K562 treated with DMSO at 1 percent for 4 hours (cell line): ENCODE results near the gene VWCE. TPM values are rescaled to one million over a fixed set of nuclear protein-coding genes. Genes with fewer than 3 reads are reported as not detected.

ENCODE experiments used
- total RNA-seq: library from RNA; unstranded; fragments of 300-600 nt; gene quantifications from 2 replicates; pipeline ENCODE4 v1.2.3, GENCODE V29; 2022; ENCODE audit not compliant: insufficient read depth

VWCE gene, protein sequence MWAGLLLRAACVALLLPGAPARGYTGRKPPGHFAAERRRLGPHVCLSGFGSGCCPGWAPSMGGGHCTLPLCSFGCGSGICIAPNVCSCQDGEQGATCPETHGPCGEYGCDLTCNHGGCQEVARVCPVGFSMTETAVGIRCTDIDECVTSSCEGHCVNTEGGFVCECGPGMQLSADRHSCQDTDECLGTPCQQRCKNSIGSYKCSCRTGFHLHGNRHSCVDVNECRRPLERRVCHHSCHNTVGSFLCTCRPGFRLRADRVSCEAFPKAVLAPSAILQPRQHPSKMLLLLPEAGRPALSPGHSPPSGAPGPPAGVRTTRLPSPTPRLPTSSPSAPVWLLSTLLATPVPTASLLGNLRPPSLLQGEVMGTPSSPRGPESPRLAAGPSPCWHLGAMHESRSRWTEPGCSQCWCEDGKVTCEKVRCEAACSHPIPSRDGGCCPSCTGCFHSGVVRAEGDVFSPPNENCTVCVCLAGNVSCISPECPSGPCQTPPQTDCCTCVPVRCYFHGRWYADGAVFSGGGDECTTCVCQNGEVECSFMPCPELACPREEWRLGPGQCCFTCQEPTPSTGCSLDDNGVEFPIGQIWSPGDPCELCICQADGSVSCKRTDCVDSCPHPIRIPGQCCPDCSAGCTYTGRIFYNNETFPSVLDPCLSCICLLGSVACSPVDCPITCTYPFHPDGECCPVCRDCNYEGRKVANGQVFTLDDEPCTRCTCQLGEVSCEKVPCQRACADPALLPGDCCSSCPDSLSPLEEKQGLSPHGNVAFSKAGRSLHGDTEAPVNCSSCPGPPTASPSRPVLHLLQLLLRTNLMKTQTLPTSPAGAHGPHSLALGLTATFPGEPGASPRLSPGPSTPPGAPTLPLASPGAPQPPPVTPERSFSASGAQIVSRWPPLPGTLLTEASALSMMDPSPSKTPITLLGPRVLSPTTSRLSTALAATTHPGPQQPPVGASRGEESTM
- total RNA-seq = 2.5 and 5.1 TPM in 2 replicates

DNA sequence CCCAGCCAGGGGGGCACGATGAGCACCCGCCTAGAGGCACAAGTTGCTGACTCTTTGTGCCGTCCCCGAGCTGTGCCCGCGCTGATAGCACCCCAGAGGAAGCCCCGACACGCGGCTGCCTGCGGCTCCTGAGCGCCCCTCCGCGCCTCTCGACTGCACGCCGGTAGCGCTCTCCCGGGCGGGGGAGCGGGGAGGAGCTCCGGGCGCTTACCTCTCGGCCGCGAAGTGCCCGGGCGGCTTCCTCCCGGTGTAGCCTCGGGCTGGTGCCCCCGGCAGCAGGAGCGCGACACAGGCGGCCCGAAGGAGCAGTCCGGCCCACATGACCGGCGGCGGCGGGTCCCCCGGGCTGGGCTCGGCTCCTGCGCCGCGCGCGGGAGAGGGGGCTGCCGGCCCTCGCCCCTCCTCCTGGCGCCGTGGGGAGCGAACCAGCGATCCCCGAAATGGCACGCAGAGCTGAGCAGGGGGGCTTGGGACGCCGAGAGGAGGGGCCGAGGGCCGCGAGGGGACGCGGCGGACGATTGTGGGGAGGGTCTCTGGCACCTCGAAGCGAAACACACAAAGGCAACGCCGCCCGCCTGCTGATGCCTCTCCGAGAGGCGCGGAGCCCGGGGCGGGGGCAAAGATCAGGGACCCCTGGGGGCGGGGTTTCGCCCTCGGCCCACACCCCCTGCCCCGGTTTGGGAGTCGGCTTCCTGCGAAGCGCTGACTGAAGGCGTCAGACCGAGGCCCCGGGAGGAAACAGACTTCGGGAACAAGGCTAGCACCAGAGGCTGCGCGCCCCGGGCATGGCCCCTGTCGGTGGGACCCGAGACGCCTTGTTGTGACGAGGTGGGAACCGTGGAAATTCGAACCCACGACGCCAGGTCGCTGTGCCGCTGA, at the start of gene VWCE:
TSS of gene VWCE (minus strand) at position 600 of the 879 bp plus-strand sequence. CDS start at position 321, 279 bp downstream.

GRCh38 chr11:61332797-61333549, 37.9 kb upstream of the VWCE start, which contains the start of the genes DDB1 and TKFC:
TSS of gene DDB1 (minus strand) at chr11:61333105. CDS start at chr11:61332968, 137 bp downstream.
TSS of gene TKFC (plus strand) at chr11:61333228. CDS start at chr11:61334729, 1,501 bp downstream.

GRCh38 chr11:61240875-61241274, 54.2 kb downstream of the VWCE start, which contains the start of gene PGA5:
TSS of gene PGA5 (plus strand) at chr11:61241175. CDS start at chr11:61241227, 52 bp downstream.

DNA sequence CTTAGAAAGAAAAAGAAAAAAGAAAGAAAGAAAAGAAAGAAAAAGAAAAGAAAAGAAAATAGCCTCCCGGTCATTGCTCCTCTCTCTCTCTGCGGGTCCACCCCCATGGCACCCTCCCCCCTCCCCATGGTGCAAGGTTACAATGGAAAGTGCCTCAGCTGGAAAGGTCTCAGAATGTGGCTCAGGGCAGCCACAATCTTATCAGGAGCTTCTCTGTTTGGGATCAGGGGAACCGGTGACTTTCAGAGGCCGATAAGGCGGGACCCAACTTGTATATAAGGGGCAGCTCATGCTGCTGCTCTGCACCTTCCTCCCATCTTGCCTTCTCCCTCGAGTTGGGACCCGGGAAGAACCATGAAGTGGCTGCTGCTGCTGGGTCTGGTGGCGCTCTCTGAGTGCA, 73.1 kb downstream of the VWCE start, which contains the start of gene PGA4:
TSS of gene PGA4 (plus strand) at position 301 of the 400 bp plus-strand sequence. CDS start at position 355, 54 bp downstream.

Other genes starting within 250 kb of the VWCE start
- gene CD5, start 192.8 kb downstream of the VWCE start, total RNA-seq = not detected in 2 replicates
- gene VPS37C, start 133.9 kb downstream of the VWCE start, total RNA-seq = 19.2 and 24.1 TPM in 2 replicates
- not detected in 2 replicates for gene PGA3, start 91.8 kb downstream of the VWCE start, total RNA-seq
- not detected in 2 replicates for gene PGA4, start 73.0 kb downstream of the VWCE start, total RNA-seq
- not detected in 2 replicates for gene PGA5, start 54.1 kb downstream of the VWCE start, total RNA-seq
- 134 and 151 TPM in 2 replicates for gene DDB1, start 37.8 kb upstream of the VWCE start, total RNA-seq
- 20.6 and 28.1 TPM in 2 replicates for gene TKFC, start 37.9 kb upstream of the VWCE start, total RNA-seq
- gene CYB561A3, start 66.6 kb upstream of the VWCE start, total RNA-seq = 87.7 and 94.7 TPM in 2 replicates
- gene TMEM138, start 67.1 kb upstream of the VWCE start, total RNA-seq = 21.9 and 38.7 TPM in 2 replicates
- gene TMEM216, start 97.3 kb upstream of the VWCE start, total RNA-seq = 9.2 and 12.0 TPM in 2 replicates
- gene CPSF7, start 134.7 kb upstream of the VWCE start, total RNA-seq = 44.8 and 53.8 TPM in 2 replicates
- gene SDHAF2, start 134.8 kb upstream of the VWCE start, total RNA-seq = 43.5 and 49.3 TPM in 2 replicates
- not detected in 2 replicates for gene LRRC10B, start 213.4 kb upstream of the VWCE start, total RNA-seq